ENCODE results near the gene FADS1.

DNA sequence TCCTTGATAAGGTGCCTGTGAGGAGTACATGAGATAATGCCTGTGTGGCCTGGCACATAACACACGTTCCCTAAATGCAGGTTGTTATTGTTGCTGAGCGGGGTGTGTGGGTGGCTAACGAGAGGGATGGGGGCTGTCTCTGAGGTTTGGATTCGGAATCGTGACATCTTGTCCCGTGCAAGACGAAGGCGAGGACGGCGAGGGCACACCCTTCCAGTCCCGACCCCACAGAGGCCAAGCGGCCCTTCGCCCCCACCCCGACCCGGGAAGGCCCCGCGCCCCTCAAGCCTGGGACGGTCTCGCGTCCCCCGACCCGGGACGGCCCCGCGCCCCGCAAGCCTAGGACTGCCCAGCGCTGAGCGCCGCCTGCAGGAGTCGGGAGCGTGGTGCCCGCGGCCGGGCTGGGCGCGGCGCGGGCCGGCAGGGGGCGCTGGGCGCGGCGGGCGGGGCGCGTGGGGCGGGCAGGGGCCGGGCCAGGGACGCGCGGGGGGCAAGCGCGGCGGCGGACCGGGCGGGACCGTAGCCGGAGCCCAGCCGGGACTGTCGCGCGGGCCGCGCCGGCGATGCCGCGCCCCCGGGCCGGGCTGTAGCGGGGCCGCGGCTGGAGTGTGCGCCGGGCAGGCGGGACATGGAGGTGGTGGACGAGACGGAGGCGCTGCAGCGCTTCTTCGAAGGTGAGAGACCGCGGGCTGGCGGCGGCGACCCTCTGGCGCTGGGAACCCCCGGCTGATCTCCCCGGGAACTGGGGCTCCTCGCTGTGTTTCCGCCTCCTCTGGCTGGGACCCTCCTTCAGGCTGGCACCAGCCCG, 64.5 kb downstream of the FADS1 start, which contains the start of gene MYRF:
- TF ChIP-seq CREB1 (IDR thresholded peaks at IDR 0.05): no peak
- TF ChIP-seq CREB1 (CRISPR knock-in tag; IDR thresholded peaks at IDR 0.05): no peak
- TF ChIP-seq, protein P1, sequence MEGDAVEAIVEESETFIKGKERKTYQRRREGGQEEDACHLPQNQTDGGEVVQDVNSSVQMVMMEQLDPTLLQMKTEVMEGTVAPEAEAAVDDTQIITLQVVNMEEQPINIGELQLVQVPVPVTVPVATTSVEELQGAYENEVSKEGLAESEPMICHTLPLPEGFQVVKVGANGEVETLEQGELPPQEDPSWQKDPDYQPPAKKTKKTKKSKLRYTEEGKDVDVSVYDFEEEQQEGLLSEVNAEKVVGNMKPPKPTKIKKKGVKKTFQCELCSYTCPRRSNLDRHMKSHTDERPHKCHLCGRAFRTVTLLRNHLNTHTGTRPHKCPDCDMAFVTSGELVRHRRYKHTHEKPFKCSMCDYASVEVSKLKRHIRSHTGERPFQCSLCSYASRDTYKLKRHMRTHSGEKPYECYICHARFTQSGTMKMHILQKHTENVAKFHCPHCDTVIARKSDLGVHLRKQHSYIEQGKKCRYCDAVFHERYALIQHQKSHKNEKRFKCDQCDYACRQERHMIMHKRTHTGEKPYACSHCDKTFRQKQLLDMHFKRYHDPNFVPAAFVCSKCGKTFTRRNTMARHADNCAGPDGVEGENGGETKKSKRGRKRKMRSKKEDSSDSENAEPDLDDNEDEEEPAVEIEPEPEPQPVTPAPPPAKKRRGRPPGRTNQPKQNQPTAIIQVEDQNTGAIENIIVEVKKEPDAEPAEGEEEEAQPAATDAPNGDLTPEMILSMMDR (CRISPR knock-in tag; IDR thresholded peaks at IDR 0.05): peak; percentile 69
- no peak for TF ChIP-seq POLR2A (IDR thresholded peaks at IDR 0.05; ENCODE audit: insufficient read depth in 1 of 2, low read depth in 2 of 2, low read length in 2 of 2)
- TF ChIP-seq KLF15 (CRISPR knock-in tag; IDR thresholded peaks at IDR 0.05; ENCODE audit: borderline replicate concordance): no peak
- no peak for TF ChIP-seq PPARG (CRISPR knock-in tag; conservative IDR thresholded peaks at IDR 0.05)
- TF ChIP-seq ZNF660 (CRISPR knock-in tag; IDR thresholded peaks at IDR 0.05; ENCODE audit: borderline replicate concordance, low read depth): no peak
- TF ChIP-seq DPF2 (CRISPR knock-in tag; IDR thresholded peaks at IDR 0.05; ENCODE audit: borderline replicate concordance, low read depth): no peak
- TF ChIP-seq, protein P2, sequence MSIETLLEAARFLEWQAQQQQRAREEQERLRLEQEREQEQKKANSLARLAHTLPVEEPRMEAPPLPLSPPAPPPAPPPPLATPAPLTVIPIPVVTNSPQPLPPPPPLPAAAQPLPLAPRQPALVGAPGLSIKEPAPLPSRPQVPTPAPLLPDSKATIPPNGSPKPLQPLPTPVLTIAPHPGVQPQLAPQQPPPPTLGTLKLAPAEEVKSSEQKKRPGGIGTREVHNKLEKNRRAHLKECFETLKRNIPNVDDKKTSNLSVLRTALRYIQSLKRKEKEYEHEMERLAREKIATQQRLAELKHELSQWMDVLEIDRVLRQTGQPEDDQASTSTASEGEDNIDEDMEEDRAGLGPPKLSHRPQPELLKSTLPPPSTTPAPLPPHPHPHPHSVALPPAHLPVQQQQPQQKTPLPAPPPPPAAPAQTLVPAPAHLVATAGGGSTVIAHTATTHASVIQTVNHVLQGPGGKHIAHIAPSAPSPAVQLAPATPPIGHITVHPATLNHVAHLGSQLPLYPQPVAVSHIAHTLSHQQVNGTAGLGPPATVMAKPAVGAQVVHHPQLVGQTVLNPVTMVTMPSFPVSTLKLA (IDR thresholded peaks at IDR 0.05): no peak
- peak; percentile 34; the same call in 1 of the 2 replicates for TF ChIP-seq ZFX (CRISPR knock-in tag; IDR thresholded peaks at IDR 0.05; ENCODE audit: low read depth)
- no peak for TF ChIP-seq NFRKB (IDR thresholded peaks at IDR 0.05)
- TF ChIP-seq, protein P3, sequence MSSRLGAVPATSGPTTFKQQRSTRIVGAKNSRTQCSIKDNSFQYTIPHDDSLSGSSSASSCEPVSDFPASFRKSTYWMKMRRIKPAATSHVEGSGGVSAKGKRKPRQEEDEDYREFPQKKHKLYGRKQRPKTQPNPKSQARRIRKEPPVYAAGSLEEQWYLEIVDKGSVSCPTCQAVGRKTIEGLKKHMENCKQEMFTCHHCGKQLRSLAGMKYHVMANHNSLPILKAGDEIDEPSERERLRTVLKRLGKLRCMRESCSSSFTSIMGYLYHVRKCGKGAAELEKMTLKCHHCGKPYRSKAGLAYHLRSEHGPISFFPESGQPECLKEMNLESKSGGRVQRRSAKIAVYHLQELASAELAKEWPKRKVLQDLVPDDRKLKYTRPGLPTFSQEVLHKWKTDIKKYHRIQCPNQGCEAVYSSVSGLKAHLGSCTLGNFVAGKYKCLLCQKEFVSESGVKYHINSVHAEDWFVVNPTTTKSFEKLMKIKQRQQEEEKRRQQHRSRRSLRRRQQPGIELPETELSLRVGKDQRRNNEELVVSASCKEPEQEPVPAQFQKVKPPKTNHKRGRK (CRISPR knock-in tag; IDR thresholded peaks at IDR 0.05): no peak

Measured in HepG2 (cell line).